Suprapubic skin (tissue), 4 donors: ENCODE results near the gene XKR3.
"Not testable (repeated sequence)": the region's sequence is repeated elsewhere in the genome, so short reads cannot be mapped to it uniquely, and the experiment has no call there.

ENCODE experiments used
- POLR2A ChIP-seq, 2 donors: fragments of 450-650 bp; IDR thresholded peaks; one replicate each; pipeline ENCODE4 v1.6.1; 2017; ENCODE audit warnings: antibody characterized with exemption in 2 of 2, mild to moderate bottlenecking in 2 of 2, moderate library complexity in 2 of 2
- POLR2AphosphoS5 ChIP-seq, 3 donors: sonication (generic); formaldehyde crosslinking; IDR thresholded peaks; one replicate each; pipeline ENCODE4 v1.6.1; 2017; ENCODE audit warnings: antibody characterized with exemption in 3 of 3
- TF ChIP-seq, protein P1 (sequence below), 2 donors: fragments of 200-600 bp in 1 of 2; fragments of 450-650 bp in 1 of 2; sonication (generic) in 1 of 2; IDR thresholded peaks; one replicate each; pipeline ENCODE4 v1.5.1; 2016 to 2019; ENCODE audit warnings: antibody characterized with exemption in 2 of 2, mild to moderate bottlenecking in 1 of 2, moderate library complexity in 1 of 2

DNA sequence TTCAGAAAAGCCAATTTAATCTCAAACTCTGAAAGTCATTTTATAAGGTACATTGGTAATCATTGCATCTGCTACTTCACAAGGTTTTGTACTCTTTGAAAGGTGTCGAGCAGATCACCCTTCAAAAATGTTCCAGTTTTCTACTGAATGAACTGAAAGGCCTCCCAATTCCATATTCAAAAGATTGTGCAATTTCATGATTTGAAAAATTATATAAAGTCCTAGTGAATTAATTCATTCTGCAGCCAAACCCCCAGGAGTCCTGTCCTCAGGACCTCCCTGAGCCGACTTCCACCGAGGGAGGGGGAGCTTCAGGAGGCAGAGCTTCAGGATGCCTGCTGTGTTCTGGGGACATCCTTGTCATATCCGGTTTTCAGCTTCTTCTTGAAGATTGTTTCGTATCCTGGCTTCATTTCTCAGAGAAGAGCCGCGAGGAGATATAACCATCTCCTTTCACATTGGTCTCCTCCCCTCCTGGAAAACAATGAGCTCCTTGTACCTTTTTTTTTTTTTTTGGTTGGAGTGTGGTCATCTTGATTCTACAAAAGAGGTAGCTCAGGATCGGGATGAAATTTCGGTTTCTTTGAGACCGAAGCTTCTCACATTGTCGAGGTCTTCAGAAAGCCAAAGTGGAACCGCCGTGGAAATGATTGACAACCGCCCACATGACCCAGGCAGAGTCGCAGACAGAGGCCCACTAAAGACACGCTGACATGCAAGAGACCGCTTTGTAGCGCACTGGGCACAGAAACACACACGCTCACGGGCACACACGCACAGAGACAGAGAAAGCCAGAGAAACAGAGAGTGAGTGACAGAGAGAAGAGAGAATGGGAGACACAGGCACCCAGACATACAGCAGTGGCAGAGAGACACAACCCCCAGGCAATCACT, 77.7 kb downstream of the XKR3 start:
- not testable (repeated sequence) for TF ChIP-seq POLR2A, POLR2AphosphoS5 (IDR thresholded peaks at IDR 0.05)
- TF ChIP-seq, protein P1, sequence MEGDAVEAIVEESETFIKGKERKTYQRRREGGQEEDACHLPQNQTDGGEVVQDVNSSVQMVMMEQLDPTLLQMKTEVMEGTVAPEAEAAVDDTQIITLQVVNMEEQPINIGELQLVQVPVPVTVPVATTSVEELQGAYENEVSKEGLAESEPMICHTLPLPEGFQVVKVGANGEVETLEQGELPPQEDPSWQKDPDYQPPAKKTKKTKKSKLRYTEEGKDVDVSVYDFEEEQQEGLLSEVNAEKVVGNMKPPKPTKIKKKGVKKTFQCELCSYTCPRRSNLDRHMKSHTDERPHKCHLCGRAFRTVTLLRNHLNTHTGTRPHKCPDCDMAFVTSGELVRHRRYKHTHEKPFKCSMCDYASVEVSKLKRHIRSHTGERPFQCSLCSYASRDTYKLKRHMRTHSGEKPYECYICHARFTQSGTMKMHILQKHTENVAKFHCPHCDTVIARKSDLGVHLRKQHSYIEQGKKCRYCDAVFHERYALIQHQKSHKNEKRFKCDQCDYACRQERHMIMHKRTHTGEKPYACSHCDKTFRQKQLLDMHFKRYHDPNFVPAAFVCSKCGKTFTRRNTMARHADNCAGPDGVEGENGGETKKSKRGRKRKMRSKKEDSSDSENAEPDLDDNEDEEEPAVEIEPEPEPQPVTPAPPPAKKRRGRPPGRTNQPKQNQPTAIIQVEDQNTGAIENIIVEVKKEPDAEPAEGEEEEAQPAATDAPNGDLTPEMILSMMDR (IDR thresholded peaks at IDR 0.05): not testable (repeated sequence)
